ENCODE data around the gene P2RX6. TPM values are rescaled to one million over a fixed set of nuclear protein-coding genes. Genes with fewer than 3 reads are reported as not detected.
"Not testable (repeated sequence)": the region's sequence is repeated elsewhere in the genome, so short reads cannot be mapped to it uniquely, and the experiment has no call there.

The P2RX6 gene
- total and polyA plus RNA-seq, 2 experiments from 2014 or later: not detected

DNA sequence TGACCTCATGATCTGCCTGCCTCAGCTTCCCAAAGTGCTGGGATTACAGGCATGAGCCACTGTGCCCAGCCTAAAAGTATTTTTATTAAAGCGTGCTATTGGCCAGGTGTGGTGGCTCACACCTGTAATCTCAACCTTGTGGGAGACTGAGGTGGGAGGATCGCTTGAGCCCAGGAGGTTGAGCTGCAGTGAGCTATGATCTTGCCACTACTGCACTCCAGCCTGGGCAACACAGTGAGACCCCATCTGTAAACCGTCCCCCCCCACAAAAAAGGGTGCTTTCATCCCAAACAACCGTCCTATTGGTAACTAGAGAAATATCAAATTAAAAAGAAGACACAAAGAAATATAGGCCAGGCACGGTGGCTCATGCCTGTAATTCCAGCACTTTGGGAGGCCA lies 24.2 kb downstream of the P2RX6 start:
- H3K4me3 ChIP-seq; H3K79me2 ChIP-seq (replicated peaks; ENCODE audit: insufficient read depth); H3K36me3 Mint-ChIP-seq (ENCODE audit: low read depth); H3K9me2 ChIP-seq (ENCODE audit: insufficient read depth); H3K4me1 Mint-ChIP-seq; H3K36me3 ChIP-seq (ENCODE audit: insufficient read depth); H2AFZ ChIP-seq; H3K27ac ChIP-seq (ENCODE audit: low read depth); H3K27ac Mint-ChIP-seq; H3K4me1 ChIP-seq (ENCODE audit: insufficient read depth); H3K9me3 Mint-ChIP-seq; H3K4me2 ChIP-seq; H3K27me3 Mint-ChIP-seq (ENCODE audit: insufficient read depth, low read depth, poor library complexity); DNase-seq (ENCODE audit: low spot score); H4K20me1 ChIP-seq (replicated peaks; ENCODE audit: insufficient read depth); H3F3A ChIP-seq (replicated peaks; ENCODE audit: low read depth); H3K4me3 Mint-ChIP-seq; ATAC-seq; H3K27me3 ChIP-seq (ENCODE audit: insufficient read depth): not testable (repeated sequence)

DNA sequence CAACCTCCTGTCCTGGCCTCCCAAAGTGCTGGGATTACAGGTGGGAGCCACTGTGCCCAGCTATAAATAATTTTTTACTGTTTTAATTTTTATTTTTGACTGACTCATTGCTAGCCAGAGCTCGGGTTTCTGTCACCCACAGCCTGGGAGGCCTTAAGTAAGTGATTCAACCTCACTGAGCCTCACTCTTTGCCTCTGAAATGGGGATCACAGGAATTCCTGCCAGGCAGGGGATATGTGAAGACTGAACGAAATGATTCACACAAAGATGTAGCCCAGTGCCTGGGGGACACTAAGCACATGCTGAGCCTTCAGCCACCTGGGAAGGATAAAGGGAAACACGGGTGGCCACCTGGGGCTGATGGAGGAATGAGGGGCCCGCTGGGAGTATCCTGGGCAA lies 27.0 kb downstream of the P2RX6 start:
- peaks cover 11% of the 10 kb centered on the region for H3K27me3 Mint-ChIP-seq (ENCODE audit: insufficient read depth, low read depth, poor library complexity)
- no peaks in the 10 kb centered on the region for H3K27me3 ChIP-seq (ENCODE audit: insufficient read depth)
- H3K36me3 Mint-ChIP-seq (ENCODE audit: low read depth): no peaks in the 10 kb centered on the region
- no peak overlapping the region for H3K4me2 ChIP-seq
- H3K4me1 Mint-ChIP-seq: peaks cover 15% of the 10 kb centered on the region
- no peak overlapping the region for H3K27ac ChIP-seq (ENCODE audit: low read depth)
- no peak overlapping the region for H3K27ac Mint-ChIP-seq
- DNase-seq (ENCODE audit: low spot score): no peak
- no peak for ATAC-seq
- H2AFZ ChIP-seq: no peak overlapping the region
- H4K20me1 ChIP-seq (replicated peaks; ENCODE audit: insufficient read depth): no peaks in the 10 kb centered on the region
- no peaks in the 10 kb centered on the region for H3K4me1 ChIP-seq (ENCODE audit: insufficient read depth)
- H3F3A ChIP-seq (replicated peaks; ENCODE audit: low read depth): 0 out of 2 replicates have a peak, but pooled peaks cover 4% of the 10 kb centered on the region
- H3K4me3 ChIP-seq: no peak overlapping the region
- no peaks in the 10 kb centered on the region for H3K9me3 Mint-ChIP-seq
- no peaks in the 10 kb centered on the region for H3K36me3 ChIP-seq (ENCODE audit: insufficient read depth)
- H3K9me2 ChIP-seq (ENCODE audit: insufficient read depth): no peaks in the 10 kb centered on the region
- no peak overlapping the region for H3K4me3 Mint-ChIP-seq
- H3K79me2 ChIP-seq (replicated peaks; ENCODE audit: insufficient read depth): no peaks in the 10 kb centered on the region
- TF ChIP-seq, protein P1, sequence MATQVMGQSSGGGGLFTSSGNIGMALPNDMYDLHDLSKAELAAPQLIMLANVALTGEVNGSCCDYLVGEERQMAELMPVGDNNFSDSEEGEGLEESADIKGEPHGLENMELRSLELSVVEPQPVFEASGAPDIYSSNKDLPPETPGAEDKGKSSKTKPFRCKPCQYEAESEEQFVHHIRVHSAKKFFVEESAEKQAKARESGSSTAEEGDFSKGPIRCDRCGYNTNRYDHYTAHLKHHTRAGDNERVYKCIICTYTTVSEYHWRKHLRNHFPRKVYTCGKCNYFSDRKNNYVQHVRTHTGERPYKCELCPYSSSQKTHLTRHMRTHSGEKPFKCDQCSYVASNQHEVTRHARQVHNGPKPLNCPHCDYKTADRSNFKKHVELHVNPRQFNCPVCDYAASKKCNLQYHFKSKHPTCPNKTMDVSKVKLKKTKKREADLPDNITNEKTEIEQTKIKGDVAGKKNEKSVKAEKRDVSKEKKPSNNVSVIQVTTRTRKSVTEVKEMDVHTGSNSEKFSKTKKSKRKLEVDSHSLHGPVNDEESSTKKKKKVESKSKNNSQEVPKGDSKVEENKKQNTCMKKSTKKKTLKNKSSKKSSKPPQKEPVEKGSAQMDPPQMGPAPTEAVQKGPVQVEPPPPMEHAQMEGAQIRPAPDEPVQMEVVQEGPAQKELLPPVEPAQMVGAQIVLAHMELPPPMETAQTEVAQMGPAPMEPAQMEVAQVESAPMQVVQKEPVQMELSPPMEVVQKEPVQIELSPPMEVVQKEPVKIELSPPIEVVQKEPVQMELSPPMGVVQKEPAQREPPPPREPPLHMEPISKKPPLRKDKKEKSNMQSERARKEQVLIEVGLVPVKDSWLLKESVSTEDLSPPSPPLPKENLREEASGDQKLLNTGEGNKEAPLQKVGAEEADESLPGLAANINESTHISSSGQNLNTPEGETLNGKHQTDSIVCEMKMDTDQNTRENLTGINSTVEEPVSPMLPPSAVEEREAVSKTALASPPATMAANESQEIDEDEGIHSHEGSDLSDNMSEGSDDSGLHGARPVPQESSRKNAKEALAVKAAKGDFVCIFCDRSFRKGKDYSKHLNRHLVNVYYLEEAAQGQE (IDR thresholded peaks at IDR 0.05; ENCODE audit: unreplicated experiment): no peak
- TF ChIP-seq ZNF331 (CRISPR knock-in tag; IDR thresholded peaks at IDR 0.05; ENCODE audit: low read depth) (no peak), EZH2phosphoT487 (IDR thresholded peaks at IDR 0.05; ENCODE audit: unreplicated experiment) (no peak), JUNB (IDR thresholded peaks at IDR 0.05; ENCODE audit: unreplicated experiment) (no peak), ZNF114 (CRISPR knock-in tag; IDR thresholded peaks at IDR 0.05) (no peak), CREB1 (CRISPR knock-in tag; IDR thresholded peaks at IDR 0.05; ENCODE audit: low read depth) (no peak), POLR2AphosphoS5 (IDR thresholded peaks at IDR 0.05; ENCODE audit: low read depth) (no peak), NANOG (IDR thresholded peaks at IDR 0.05; ENCODE audit: borderline replicate concordance) (no peak)
- TF ChIP-seq, protein P2, sequence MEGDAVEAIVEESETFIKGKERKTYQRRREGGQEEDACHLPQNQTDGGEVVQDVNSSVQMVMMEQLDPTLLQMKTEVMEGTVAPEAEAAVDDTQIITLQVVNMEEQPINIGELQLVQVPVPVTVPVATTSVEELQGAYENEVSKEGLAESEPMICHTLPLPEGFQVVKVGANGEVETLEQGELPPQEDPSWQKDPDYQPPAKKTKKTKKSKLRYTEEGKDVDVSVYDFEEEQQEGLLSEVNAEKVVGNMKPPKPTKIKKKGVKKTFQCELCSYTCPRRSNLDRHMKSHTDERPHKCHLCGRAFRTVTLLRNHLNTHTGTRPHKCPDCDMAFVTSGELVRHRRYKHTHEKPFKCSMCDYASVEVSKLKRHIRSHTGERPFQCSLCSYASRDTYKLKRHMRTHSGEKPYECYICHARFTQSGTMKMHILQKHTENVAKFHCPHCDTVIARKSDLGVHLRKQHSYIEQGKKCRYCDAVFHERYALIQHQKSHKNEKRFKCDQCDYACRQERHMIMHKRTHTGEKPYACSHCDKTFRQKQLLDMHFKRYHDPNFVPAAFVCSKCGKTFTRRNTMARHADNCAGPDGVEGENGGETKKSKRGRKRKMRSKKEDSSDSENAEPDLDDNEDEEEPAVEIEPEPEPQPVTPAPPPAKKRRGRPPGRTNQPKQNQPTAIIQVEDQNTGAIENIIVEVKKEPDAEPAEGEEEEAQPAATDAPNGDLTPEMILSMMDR (conservative IDR thresholded peaks at IDR 0.05; ENCODE audit: low read depth in 2 of 2): no peak
- TF ChIP-seq, protein P3, sequence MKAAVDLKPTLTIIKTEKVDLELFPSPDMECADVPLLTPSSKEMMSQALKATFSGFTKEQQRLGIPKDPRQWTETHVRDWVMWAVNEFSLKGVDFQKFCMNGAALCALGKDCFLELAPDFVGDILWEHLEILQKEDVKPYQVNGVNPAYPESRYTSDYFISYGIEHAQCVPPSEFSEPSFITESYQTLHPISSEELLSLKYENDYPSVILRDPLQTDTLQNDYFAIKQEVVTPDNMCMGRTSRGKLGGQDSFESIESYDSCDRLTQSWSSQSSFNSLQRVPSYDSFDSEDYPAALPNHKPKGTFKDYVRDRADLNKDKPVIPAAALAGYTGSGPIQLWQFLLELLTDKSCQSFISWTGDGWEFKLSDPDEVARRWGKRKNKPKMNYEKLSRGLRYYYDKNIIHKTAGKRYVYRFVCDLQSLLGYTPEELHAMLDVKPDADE (IDR thresholded peaks at IDR 0.05): no peak
- TF ChIP-seq, protein P4, sequence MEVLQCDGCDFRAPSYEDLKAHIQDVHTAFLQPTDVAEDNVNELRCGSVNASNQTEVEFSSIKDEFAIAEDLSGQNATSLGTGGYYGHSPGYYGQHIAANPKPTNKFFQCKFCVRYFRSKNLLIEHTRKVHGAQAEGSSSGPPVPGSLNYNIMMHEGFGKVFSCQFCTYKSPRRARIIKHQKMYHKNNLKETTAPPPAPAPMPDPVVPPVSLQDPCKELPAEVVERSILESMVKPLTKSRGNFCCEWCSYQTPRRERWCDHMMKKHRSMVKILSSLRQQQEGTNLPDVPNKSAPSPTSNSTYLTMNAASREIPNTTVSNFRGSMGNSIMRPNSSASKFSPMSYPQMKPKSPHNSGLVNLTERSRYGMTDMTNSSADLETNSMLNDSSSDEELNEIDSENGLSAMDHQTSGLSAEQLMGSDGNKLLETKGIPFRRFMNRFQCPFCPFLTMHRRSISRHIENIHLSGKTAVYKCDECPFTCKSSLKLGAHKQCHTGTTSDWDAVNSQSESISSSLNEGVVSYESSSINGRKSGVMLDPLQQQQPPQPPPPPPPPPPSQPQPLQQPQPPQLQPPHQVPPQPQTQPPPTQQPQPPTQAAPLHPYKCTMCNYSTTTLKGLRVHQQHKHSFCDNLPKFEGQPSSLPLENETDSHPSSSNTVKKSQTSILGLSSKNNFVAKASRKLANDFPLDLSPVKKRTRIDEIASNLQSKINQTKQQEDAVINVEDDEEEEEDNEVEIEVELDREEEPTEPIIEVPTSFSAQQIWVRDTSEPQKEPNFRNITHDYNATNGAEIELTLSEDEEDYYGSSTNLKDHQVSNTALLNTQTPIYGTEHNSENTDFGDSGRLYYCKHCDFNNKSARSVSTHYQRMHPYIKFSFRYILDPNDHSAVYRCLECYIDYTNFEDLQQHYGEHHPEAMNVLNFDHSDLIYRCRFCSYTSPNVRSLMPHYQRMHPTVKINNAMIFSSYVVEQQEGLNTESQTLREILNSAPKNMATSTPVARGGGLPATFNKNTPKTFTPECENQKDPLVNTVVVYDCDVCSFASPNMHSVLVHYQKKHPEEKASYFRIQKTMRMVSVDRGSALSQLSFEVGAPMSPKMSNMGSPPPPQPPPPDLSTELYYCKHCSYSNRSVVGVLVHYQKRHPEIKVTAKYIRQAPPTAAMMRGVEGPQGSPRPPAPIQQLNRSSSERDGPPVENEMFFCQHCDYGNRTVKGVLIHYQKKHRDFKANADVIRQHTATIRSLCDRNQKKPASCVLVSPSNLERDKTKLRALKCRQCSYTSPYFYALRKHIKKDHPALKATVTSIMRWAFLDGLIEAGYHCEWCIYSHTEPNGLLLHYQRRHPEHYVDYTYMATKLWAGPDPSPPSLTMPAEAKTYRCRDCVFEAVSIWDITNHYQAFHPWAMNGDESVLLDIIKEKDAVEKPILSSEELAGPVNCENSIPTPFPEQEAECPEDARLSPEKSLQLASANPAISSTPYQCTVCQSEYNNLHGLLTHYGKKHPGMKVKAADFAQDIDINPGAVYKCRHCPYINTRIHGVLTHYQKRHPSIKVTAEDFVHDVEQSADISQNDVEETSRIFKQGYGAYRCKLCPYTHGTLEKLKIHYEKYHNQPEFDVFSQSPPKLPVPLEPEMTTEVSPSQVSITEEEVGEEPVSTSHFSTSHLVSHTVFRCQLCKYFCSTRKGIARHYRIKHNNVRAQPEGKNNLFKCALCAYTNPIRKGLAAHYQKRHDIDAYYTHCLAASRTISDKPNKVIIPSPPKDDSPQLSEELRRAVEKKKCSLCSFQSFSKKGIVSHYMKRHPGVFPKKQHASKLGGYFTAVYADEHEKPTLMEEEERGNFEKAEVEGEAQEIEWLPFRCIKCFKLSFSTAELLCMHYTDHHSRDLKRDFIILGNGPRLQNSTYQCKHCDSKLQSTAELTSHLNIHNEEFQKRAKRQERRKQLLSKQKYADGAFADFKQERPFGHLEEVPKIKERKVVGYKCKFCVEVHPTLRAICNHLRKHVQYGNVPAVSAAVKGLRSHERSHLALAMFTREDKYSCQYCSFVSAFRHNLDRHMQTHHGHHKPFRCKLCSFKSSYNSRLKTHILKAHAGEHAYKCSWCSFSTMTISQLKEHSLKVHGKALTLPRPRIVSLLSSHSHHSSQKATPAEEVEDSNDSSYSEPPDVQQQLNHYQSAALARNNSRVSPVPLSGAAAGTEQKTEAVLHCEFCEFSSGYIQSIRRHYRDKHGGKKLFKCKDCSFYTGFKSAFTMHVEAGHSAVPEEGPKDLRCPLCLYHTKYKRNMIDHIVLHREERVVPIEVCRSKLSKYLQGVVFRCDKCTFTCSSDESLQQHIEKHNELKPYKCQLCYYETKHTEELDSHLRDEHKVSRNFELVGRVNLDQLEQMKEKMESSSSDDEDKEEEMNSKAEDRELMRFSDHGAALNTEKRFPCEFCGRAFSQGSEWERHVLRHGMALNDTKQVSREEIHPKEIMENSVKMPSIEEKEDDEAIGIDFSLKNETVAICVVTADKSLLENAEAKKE (CRISPR knock-in tag; IDR thresholded peaks at IDR 0.05): no peak
